GM12878 (cell line): ENCODE results near the gene TTC5. TPM values are rescaled to one million over a fixed set of nuclear protein-coding genes. Genes with fewer than 3 reads are reported as not detected.
A peak's percentile ranks its signal among the peaks of the same experiment; 100 is the strongest.

ENCODE experiments used
- ATAC-seq: fragments of 200-7000 bp; cut with Tn5 transposase; 3 replicates; pipeline ENCODE4 v1.9.1; 2020; ENCODE audit warnings: mild to moderate bottlenecking, moderate library complexity
- BruUV-seq: library from RNA; stranded (reverse); fragments of 400-500 nt; replicated peaks from 2 replicates; lab custom pipeline; 2021; lab: Mats Ljungman, UMichigan
- CTCF ChIA-PET: fragments of 300-600 bp; sonication (Branson Sonifier 250); formaldehyde crosslinking; extraction: SDS; loops from one replicate; lab custom pipeline; 2021; ENCODE audit warnings: inconsistent platforms; lab: Yijun Ruan, JAX
- POLR2A ChIA-PET: fragments of 350-600 bp; formaldehyde crosslinking; extraction: SDS; loops from one replicate; lab custom pipeline; 2021; ENCODE audit warnings: inconsistent platforms; lab: Charles Lee
- RAD21 ChIA-PET: fragments of 300-600 bp; sonication (Branson Sonifier 250); formaldehyde crosslinking; loops from one replicate; lab custom pipeline; 2023; ENCODE audit warnings: antibody characterized with exemption; ENCODE audit not compliant: unreplicated experiment; lab: Charles Lee
- SMC1A ChIA-PET: fragments of 300-600 bp; sonication (Branson Sonifier 250); formaldehyde crosslinking; loops from one replicate; lab custom pipeline; 2023; ENCODE audit not compliant: unreplicated experiment, uncharacterized antibody; lab: Charles Lee
- DNase-seq: peaks from one replicate; pipeline ENCODE4 v3.0.0-alpha.2; 2011; ENCODE audit warnings: low read depth, low spot score
- FAIRE-seq: peaks from 3 replicates; lab custom pipeline; 2011; peaks lifted over from hg19 to GRCh38; lab: Jason Lieb, UNC
- H2AFZ ChIP-seq: 2 replicates; pipeline ENCODE4 v1.6.0; 2011; ENCODE audit warnings: low read depth, low read length, control low read depth; ENCODE audit not compliant: control insufficient read depth
- H3K27ac ChIP-seq: 2 replicates; pipeline ENCODE4 v1.5.1; 2011; ENCODE audit warnings: control low read depth; ENCODE audit not compliant: control insufficient read depth, insufficient read depth
- H3K27me3 ChIP-seq, 2 experiments: replicated peaks in 1 of 2; 2 replicates each; pipeline versions ENCODE4 v1.6.0 to v1.6.1; 2011; ENCODE audit warnings: low read length in 1 of 2; ENCODE audit not compliant: control insufficient read depth in 2 of 2, insufficient read depth in 2 of 2
- H3K36me3 ChIP-seq, 2 experiments: 2 replicates each; pipeline ENCODE4 v1.5.1; 2011; ENCODE audit warnings: low read length in 1 of 2; ENCODE audit not compliant: control insufficient read depth in 2 of 2, insufficient read depth in 2 of 2
- H3K4me1 ChIP-seq: 2 replicates; pipeline ENCODE4 v1.6.1; 2011; ENCODE audit warnings: mild to moderate bottlenecking, low read length, moderate library complexity, mixed read lengths; ENCODE audit not compliant: control insufficient read depth, insufficient read depth
- H3K4me2 ChIP-seq: 2 replicates; pipeline ENCODE4 v1.6.0; 2011; ENCODE audit warnings: control low read depth; ENCODE audit not compliant: control insufficient read depth, insufficient read depth
- H3K4me3 ChIP-seq: fragments of 200-600 bp; sonication (generic); 2 replicates; pipeline ENCODE4 v1.5.1; 2016
- H3K79me2 ChIP-seq: 2 replicates; pipeline ENCODE4 v1.6.0; 2011; ENCODE audit warnings: low read length; ENCODE audit not compliant: control insufficient read depth, insufficient read depth
- H3K9ac ChIP-seq: 2 replicates; pipeline ENCODE4 v1.8.0; 2011; ENCODE audit warnings: low read length, control low read depth, mixed read lengths; ENCODE audit not compliant: control insufficient read depth, insufficient read depth
- H3K9me3 ChIP-seq: replicated peaks from 3 replicates; pipeline ENCODE4 v1.5.1; 2011; ENCODE audit warnings: mild to moderate bottlenecking, low read length; ENCODE audit not compliant: control insufficient read depth, insufficient read depth
- H4K20me1 ChIP-seq: 2 replicates; pipeline ENCODE4 v1.6.0; 2011; ENCODE audit not compliant: control insufficient read depth, insufficient read depth
- ATF7 ChIP-seq: fragments of 450-650 bp; IDR thresholded peaks from 2 replicates; pipeline ENCODE4 v1.6.1; 2016; ENCODE audit warnings: low read depth, mild to moderate bottlenecking
- CREM ChIP-seq: IDR thresholded peaks from 2 replicates; pipeline ENCODE4 v1.6.1; 2014; ENCODE audit warnings: antibody characterized with exemption, low read depth
- CTCF ChIP-seq, 3 experiments: IDR thresholded peaks in 2 of 3; conservative IDR thresholded peaks in 1 of 3; 2 replicates each; pipeline ENCODE4 v1.5.1; 2011; ENCODE audit warnings: low read depth in 3 of 3, low read length in 3 of 3, mild to moderate bottlenecking in 3 of 3, control low read depth in 2 of 3, moderate library complexity in 2 of 3, inconsistent platforms in 1 of 3, mixed read lengths in 1 of 3; ENCODE audit not compliant: control insufficient read depth in 2 of 3, insufficient read depth in 1 of 3; ENCODE audit errors: extremely low read depth in 1 of 3
- FOXM1 ChIP-seq: IDR thresholded peaks from 2 replicates; pipeline ENCODE4 v1.6.1; 2012; ENCODE audit warnings: low read depth, mild to moderate bottlenecking, inconsistent platforms, low read length, moderate library complexity
- GATAD2B ChIP-seq: fragments of 450-650 bp; conservative IDR thresholded peaks from 2 replicates; pipeline ENCODE4 v1.6.1; 2017; ENCODE audit warnings: low read depth, mild to moderate bottlenecking, moderate library complexity
- NR2F1 ChIP-seq: fragments of 450-650 bp; conservative IDR thresholded peaks from 2 replicates; pipeline ENCODE4 v1.6.1; 2017; ENCODE audit warnings: mild to moderate bottlenecking
- RAD21 ChIP-seq: IDR thresholded peaks from 2 replicates; pipeline ENCODE4 v1.6.1; 2011; ENCODE audit warnings: mild to moderate bottlenecking, low read depth, low read length, moderate library complexity; ENCODE audit not compliant: insufficient read depth
- RUNX3 ChIP-seq: IDR thresholded peaks from 2 replicates; pipeline ENCODE4 v1.6.1; 2012; ENCODE audit warnings: low read length, inconsistent platforms
- SMARCA5 ChIP-seq: fragments of 450-650 bp; IDR thresholded peaks from 2 replicates; pipeline ENCODE4 v1.6.1; 2017; ENCODE audit warnings: mild to moderate bottlenecking
- SMC3 ChIP-seq: IDR thresholded peaks from 2 replicates; pipeline ENCODE4 v1.6.1; 2011; ENCODE audit warnings: low read length, improper control_type of control experiment, borderline replicate concordance
- SP1 ChIP-seq: IDR thresholded peaks from one replicate; pipeline ENCODE4 v1.6.1; 2011; ENCODE audit warnings: low read depth, low read length
- SUZ12 ChIP-seq: fragments of 200-600 bp; sonication (generic); IDR thresholded peaks from one replicate; pipeline ENCODE4 v1.6.1; 2018; ENCODE audit warnings: antibody characterized with exemption, mild to moderate bottlenecking; ENCODE audit not compliant: unreplicated experiment
- YBX1 ChIP-seq: fragments of 450-650 bp; IDR thresholded peaks from 2 replicates; pipeline ENCODE4 v1.6.1; 2016; ENCODE audit warnings: antibody characterized with exemption
- ZSCAN29 ChIP-seq: fragments of 450-650 bp; IDR thresholded peaks from 2 replicates; pipeline ENCODE4 v1.6.1; 2017; ENCODE audit warnings: mild to moderate bottlenecking, moderate library complexity
- WGBS: methylation state at CpG from one replicate; pipeline ENCODE4 v1.1.6; 2016; ENCODE audit warnings: low lambda C conversion rate; ENCODE audit not compliant: insufficient replicate concordance, insufficient coverage; ENCODE audit errors: missing lambda C conversion rate; 5-methylcytosine and 5-hydroxymethylcytosine counted together
- in situ Hi-C: fragments of 300-500 bp; cut with MboI; formaldehyde crosslinking; loops from 9 replicates; pipeline ENCODE4 v1.14.3; 2018; ENCODE audit warnings: mixed read lengths
- intact Hi-C: fragments of 100-400 bp; cut with micrococcal nuclease; formaldehyde crosslinking; loops from one replicate; pipeline ENCODE4 v1.14.2; 2022; ENCODE audit not compliant: unreplicated experiment
- polyA plus RNA-seq, 11 experiments: library from polyadenylated mRNA; depleted of rRNA in 4 of 11; unstranded in 6 of 11; stranded (reverse) in 5 of 11; fragments of >200 nt; fragmentation: Nextera tagmentation in 4 of 11; fragmentation: Illumina TruSeq in 1 of 11; extraction: Ambion mirVana in 4 of 11; extraction: Trizol in 1 of 11; gene quantifications; 1 replicate in 1 of 11; 2 replicates in 10 of 11; pipeline versions ENCODE4 v1.2.1 to v1.2.3, GENCODE V29; 2011 to 2016; ENCODE audit warnings: inconsistent platforms in 2 of 11, missing spikeins in 2 of 11, low read depth in 1 of 11
- total RNA-seq, 4 experiments: library from RNA; depleted of rRNA in 3 of 4; stranded (reverse); fragments of >200 nt in 3 of 4; fragmentation: Illumina TruSeq in 1 of 4; extraction: Trizol in 1 of 4; gene quantifications; 2 replicates each; pipeline versions ENCODE4 v1.2.1 to v1.2.3, GENCODE V29; 2013 to 2021
- TF ChIP-seq, protein P1 (sequence below): fragments of 450-650 bp; IDR thresholded peaks from 2 replicates; pipeline ENCODE4 v1.6.1; 2017; ENCODE audit warnings: mild to moderate bottlenecking, moderate library complexity

The TTC5 gene
- total and polyA plus RNA-seq, 10 of the 15 experiments (the other 5 are each of a cell fraction or from before 2014, with no cell fraction given), result 6.9 to 21.6 (median 13.5) TPM

DNA sequence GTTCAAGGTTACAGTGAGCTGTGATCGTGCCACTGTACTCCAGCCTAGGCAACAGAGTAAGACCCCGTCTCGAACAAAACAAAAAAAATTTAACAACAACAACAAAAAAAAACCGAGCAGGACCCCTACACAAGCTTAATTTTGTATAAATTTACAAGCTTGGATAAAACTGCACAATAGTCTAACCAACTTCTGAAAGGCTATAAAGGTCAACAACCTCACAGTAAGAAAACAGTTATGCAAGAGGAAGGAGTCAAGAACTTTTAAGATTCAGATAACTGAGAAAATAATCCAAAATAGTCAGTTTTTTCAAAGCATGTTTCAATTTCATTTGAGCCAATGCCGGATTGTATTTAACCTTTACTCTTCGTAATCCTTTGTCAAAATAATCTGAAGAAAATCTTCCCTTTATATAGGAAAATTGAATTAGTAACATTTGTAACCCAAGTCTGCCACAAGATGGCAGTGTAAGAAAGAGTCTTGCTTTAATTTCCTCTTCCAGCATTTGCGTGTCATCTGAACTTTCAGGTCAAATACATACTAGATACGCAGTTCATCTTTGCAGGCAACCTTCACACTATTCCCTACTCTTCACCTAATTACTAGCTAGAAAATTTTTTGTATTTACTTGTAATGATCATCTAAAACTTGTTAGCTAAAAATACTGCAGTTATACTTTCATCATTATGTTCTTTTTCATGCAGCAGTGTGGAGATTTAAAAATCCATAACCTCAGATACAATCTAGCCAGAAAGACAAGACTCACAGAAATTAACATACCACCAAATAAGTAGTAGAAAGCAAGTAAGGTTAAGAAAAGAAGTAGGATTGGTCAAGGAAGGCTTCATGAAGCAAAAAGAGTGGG, 21.5 kb upstream of the TTC5 start:
- no peaks in the 10 kb centered on the region for H3K27me3 ChIP-seq
- peaks cover 2 to 28% of the 10 kb centered on the region in 2 experiments for H3K36me3 ChIP-seq
- TF ChIP-seq FOXM1, result no peak
- TF ChIP-seq SMARCA5, result 0 out of 2 replicates have a peak, but pooled peaks have one; percentile 48
- peak; percentile 85 for TF ChIP-seq SMC3
- no peak for TF ChIP-seq RUNX3
- no peak for TF ChIP-seq SP1
- 0 out of 2 replicates have a peak, but pooled peaks have one; percentile 10 for TF ChIP-seq CREM
- TF ChIP-seq RAD21, result peak; percentile 80
- no peak for TF ChIP-seq YBX1
- TF ChIP-seq SUZ12, result no peak
- TF ChIP-seq NR2F1, result peak; percentile 69
- peak; percentile 51 to 81 (median 62); a peak in 5 of 6 replicates for TF ChIP-seq CTCF (IDR thresholded peaks at IDR 0.05 in 2 of 3, conservative IDR thresholded peaks at IDR 0.05 in 1 of 3; ENCODE audit: control insufficient read depth in 2 of 3, extremely low read depth in 1 of 3, insufficient read depth in 1 of 3, low read depth in 3 of 3, low read length in 3 of 3)
- TF ChIP-seq, protein P1, sequence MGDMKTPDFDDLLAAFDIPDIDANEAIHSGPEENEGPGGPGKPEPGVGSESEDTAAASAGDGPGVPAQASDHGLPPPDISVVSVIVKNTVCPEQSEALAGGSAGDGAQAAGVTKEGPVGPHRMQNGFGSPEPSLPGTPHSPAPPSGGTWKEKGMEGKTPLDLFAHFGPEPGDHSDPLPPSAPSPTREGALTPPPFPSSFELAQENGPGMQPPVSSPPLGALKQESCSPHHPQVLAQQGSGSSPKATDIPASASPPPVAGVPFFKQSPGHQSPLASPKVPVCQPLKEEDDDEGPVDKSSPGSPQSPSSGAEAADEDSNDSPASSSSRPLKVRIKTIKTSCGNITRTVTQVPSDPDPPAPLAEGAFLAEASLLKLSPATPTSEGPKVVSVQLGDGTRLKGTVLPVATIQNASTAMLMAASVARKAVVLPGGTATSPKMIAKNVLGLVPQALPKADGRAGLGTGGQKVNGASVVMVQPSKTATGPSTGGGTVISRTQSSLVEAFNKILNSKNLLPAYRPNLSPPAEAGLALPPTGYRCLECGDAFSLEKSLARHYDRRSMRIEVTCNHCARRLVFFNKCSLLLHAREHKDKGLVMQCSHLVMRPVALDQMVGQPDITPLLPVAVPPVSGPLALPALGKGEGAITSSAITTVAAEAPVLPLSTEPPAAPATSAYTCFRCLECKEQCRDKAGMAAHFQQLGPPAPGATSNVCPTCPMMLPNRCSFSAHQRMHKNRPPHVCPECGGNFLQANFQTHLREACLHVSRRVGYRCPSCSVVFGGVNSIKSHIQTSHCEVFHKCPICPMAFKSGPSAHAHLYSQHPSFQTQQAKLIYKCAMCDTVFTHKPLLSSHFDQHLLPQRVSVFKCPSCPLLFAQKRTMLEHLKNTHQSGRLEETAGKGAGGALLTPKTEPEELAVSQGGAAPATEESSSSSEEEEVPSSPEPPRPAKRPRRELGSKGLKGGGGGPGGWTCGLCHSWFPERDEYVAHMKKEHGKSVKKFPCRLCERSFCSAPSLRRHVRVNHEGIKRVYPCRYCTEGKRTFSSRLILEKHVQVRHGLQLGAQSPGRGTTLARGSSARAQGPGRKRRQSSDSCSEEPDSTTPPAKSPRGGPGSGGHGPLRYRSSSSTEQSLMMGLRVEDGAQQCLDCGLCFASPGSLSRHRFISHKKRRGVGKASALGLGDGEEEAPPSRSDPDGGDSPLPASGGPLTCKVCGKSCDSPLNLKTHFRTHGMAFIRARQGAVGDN, result no peak
- no peak for TF ChIP-seq ZSCAN29
- TF ChIP-seq ATF7, result 0 out of 2 replicates have a peak, but pooled peaks have one; percentile 12
- no peak for TF ChIP-seq GATAD2B
- FAIRE-seq, result peak; percentile 91
- 0 out of 2 replicates have a peak overlapping the region, but pooled peaks have one; percentile 23 for H3K4me2 ChIP-seq
- in situ Hi-C loops (loop anchor here (5.0 kb wide), 1 partner anchor 280 kb away; no protein-coding TSS in a partner anchor), intact Hi-C loops (loop anchor here (1.0 to 5.0 kb wide), 4 partner anchors 86 to 356 kb away; partner anchors contain the start of gene TEP1)
- ChIA-PET RAD21 (interaction anchor here (0.8 to 7.9 kb wide), 29 partner anchors 9 to 530 kb away, joined by 3 to 78 read pairs (median 4); partner anchors contain the start of genes APEX1, PARP2, PIP4P1 and TEP1), CTCF (interaction anchor here (0.6 to 11.3 kb wide), 58 partner anchors 10 to 546 kb away, joined by 3 to 216 read pairs (median 5); partner anchors contain the start of genes ANG, APEX1, OSGEP and PARP2), POLR2A (interaction anchor here (1.0 to 7.4 kb wide), 4 partner anchors 15 to 280 kb away, joined by 3 to 96 read pairs (median 6); partner anchors contain the start of genes PARP2, PIP4P1 and TEP1), SMC1A (interaction anchor here (0.6 to 7.4 kb wide), 38 partner anchors 8 to 365 kb away, joined by 3 to 110 read pairs (median 4); partner anchors contain the start of genes APEX1, OSGEP, PARP2 and PIP4P1)
- H3K4me3 ChIP-seq, result peak overlapping the region; percentile 50; the same call in 1 of the 2 replicates
- peak; percentile 35 for DNase-seq
- peak; percentile 62 for ATAC-seq
- 49% methylated on average over 8 of the region's 8 CpGs for WGBS
- H3K9ac ChIP-seq, result no peak overlapping the region
- peaks cover 45% of the 10 kb centered on the region for H3K79me2 ChIP-seq
- H3K4me1 ChIP-seq, result no peaks in the 10 kb centered on the region
- no TSS peak for BruUV-seq
- H4K20me1 ChIP-seq, result peaks cover 3% of the 10 kb centered on the region; the same call in 1 of the 2 replicates
- no peak overlapping the region for H3K27ac ChIP-seq
- H2AFZ ChIP-seq, result no peak overlapping the region
- H3K9me3 ChIP-seq, result no peaks in the 10 kb centered on the region
